ENCODE measurements around the gene TUFM. TPM values are rescaled to one million over a fixed set of nuclear protein-coding genes. Genes with fewer than 3 reads are reported as not detected.
A peak's percentile ranks its signal among the peaks of the same experiment; 100 is the strongest.

TUFM gene
- total RNA-seq, 1 donor = 101 TPM

DNA sequence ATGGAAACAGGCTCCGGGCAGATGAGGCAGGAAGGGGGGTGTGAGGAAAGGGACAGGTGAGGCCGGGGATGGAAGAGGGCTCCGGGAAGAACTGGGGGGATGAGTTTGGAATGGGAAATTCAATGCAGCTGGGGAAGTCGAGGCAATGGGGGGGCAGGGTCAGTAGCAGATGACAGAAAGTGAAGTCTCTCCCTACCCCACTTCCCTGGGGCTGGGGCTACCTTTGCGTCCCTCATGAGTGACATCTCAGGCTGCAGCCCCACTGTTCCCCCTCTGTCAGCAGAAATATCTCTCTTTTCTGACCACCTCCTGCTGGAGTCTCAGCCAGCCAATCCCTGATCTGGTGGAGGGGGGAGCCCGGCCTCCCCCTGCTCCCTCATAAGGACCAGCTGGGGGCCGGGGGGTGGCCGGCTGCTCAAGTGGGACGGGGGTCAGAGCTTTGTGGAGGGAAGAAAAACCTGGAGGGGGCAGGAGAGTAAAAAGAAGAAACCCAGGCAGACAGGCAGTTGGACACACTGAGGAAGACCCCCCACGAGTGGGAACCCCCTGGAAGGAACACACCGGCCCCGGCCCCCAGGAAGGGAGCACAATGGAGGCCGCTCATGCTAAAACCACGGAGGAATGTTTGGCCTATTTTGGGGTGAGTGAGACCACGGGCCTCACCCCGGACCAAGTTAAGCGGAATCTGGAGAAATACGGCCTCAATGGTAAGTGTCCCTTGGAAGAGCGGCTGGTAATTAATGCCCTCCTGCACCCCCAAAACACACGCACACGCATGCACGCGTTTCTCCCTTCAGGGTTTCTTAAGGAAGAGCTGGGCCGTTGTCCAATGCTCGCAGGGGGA is 32.2 kb upstream of the TUFM start, which contains the start of gene ATP2A1:
Gene ATP2A1, plus strand, starts transcription at position 406 of the 844 bp plus-strand sequence. Its CDS starts 184 bp downstream, at position 590.
- H3K36me3 ChIP-seq (ENCODE audit: insufficient read depth, low read length) = peaks cover 9% of the 10 kb centered on the region
- H3K79me2 ChIP-seq (ENCODE audit: insufficient read depth, low read length) = no peaks in the 10 kb centered on the region
- H3K9me3 ChIP-seq (ENCODE audit: low read depth, low read length) = no peaks in the 10 kb centered on the region
- H3K4me2 ChIP-seq (ENCODE audit: insufficient read depth, low read length) = peak within 1 kb of the TSS; percentile 92
- H3K4me1 ChIP-seq (ENCODE audit: insufficient read depth, low read length) = peaks cover 14% of the 10 kb centered on the region
- peaks cover 6% of the 10 kb centered on the region for H4K20me1 ChIP-seq (ENCODE audit: insufficient read depth, low read length)
- no peaks in the 10 kb centered on the region for H3K27me3 ChIP-seq (ENCODE audit: insufficient read depth, low read length)
- TF ChIP-seq, protein P1, sequence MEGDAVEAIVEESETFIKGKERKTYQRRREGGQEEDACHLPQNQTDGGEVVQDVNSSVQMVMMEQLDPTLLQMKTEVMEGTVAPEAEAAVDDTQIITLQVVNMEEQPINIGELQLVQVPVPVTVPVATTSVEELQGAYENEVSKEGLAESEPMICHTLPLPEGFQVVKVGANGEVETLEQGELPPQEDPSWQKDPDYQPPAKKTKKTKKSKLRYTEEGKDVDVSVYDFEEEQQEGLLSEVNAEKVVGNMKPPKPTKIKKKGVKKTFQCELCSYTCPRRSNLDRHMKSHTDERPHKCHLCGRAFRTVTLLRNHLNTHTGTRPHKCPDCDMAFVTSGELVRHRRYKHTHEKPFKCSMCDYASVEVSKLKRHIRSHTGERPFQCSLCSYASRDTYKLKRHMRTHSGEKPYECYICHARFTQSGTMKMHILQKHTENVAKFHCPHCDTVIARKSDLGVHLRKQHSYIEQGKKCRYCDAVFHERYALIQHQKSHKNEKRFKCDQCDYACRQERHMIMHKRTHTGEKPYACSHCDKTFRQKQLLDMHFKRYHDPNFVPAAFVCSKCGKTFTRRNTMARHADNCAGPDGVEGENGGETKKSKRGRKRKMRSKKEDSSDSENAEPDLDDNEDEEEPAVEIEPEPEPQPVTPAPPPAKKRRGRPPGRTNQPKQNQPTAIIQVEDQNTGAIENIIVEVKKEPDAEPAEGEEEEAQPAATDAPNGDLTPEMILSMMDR (IDR thresholded peaks at IDR 0.05; ENCODE audit: extremely low read depth, low read depth, low read length) = no peak
- H3K4me3 ChIP-seq (ENCODE audit: insufficient read depth, low read length) = peak within 1 kb of the TSS; percentile 78
- peak within 1 kb of the TSS; percentile 88 for H2AFZ ChIP-seq (ENCODE audit: low read length)
- H3K27ac ChIP-seq (ENCODE audit: low read depth, low read length) = peak within 1 kb of the TSS; percentile 41
- peak; percentile 54 for DNase-seq (ENCODE audit: insufficient read length, low spot score, missing footprints)

DNA sequence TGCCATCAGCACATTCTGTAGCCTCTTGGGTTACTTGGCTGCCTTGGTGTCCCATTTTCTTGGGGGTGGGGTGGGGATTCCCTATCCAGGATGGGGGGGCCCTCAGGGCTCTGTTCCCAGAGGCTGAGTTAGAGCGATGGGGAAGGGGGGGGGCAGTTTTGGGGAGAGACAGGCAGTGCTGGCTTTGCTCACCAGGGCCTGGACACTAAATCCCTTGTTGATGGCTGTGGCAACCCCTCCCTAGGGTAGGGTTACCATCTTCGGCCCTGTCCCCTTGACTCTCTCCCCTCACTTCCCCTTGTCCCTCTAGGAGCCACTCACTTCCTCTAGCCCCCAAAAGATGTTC is 31.5 kb upstream of the TUFM start:
- no peak overlapping the region for H3K27ac ChIP-seq (ENCODE audit: low read depth, low read length)
- H3K9me3 ChIP-seq (ENCODE audit: low read depth, low read length) = no peaks in the 10 kb centered on the region
- no peak overlapping the region for H3K4me3 ChIP-seq (ENCODE audit: insufficient read depth, low read length)
- H3K4me1 ChIP-seq (ENCODE audit: insufficient read depth, low read length) = peaks cover 14% of the 10 kb centered on the region
- no peaks in the 10 kb centered on the region for H3K27me3 ChIP-seq (ENCODE audit: insufficient read depth, low read length)
- peaks cover 6% of the 10 kb centered on the region for H4K20me1 ChIP-seq (ENCODE audit: insufficient read depth, low read length)
- H3K79me2 ChIP-seq (ENCODE audit: insufficient read depth, low read length) = no peaks in the 10 kb centered on the region
- TF ChIP-seq, protein P1 (IDR thresholded peaks at IDR 0.05; ENCODE audit: extremely low read depth, low read depth, low read length) = no peak
- no peak overlapping the region for H3K4me2 ChIP-seq (ENCODE audit: insufficient read depth, low read length)
- H2AFZ ChIP-seq (ENCODE audit: low read length) = no peak overlapping the region
- H3K36me3 ChIP-seq (ENCODE audit: insufficient read depth, low read length) = peaks cover 14% of the 10 kb centered on the region
- DNase-seq (ENCODE audit: insufficient read length, low spot score, missing footprints) = no peak

DNA sequence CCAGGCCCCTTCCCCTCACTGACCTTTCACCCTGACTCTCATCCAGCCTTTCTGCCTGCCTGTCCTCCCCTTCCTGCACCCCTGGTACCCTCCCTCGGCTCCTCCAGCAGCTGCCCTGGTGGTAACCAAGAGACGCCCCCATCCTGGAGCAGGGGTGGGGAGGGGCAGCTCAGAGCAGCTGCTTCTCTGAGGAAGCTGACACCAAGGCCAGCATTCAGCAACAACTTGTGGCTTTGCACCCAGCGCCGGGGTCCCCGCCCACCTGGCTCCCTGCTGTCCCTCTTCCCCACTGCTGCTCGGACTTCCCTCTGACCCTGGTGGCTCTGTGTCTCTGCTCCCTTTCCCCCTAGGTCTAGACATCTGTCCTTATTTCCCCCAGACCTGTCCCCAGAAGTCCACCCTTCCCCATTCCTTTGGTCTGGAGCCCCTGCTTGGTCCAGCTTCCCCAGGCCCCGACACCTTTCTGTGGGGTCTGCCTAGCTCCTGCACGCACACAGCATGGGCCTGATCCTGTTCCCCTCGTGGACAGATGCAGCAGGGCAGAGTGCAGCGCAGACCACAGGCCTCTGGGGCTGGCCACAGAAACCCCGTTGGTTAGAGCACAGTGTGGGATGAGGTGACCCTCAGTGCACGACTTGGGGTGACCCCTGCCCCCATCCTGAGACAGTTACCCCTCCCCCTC is 31.0 kb upstream of the TUFM start:
- Histone ChIP-seq H4K20me1 (ENCODE audit: insufficient read depth, low read length) (peaks cover 7% of the 10 kb centered on the region), H3K27ac (ENCODE audit: low read depth, low read length) (no peak overlapping the region), H3K79me2 (ENCODE audit: insufficient read depth, low read length) (no peaks in the 10 kb centered on the region), H3K4me2 (ENCODE audit: insufficient read depth, low read length) (no peak overlapping the region), H3K4me1 (ENCODE audit: insufficient read depth, low read length) (peaks cover 14% of the 10 kb centered on the region), H3K4me3 (ENCODE audit: insufficient read depth, low read length) (no peak overlapping the region), H2AFZ (ENCODE audit: low read length) (no peak overlapping the region), H3K27me3 (ENCODE audit: insufficient read depth, low read length) (no peaks in the 10 kb centered on the region), H3K36me3 (ENCODE audit: insufficient read depth, low read length) (peaks cover 14% of the 10 kb centered on the region), H3K9me3 (ENCODE audit: low read depth, low read length) (no peaks in the 10 kb centered on the region)
- peak; percentile 73 for DNase-seq (ENCODE audit: insufficient read length, low spot score, missing footprints)
- TF ChIP-seq, protein P1 (IDR thresholded peaks at IDR 0.05; ENCODE audit: extremely low read depth, low read depth, low read length) = no peak

Data from osteoblast (primary cell).